SK-N-SH (cell line): Measurements from ENCODE around the gene HAAO.

ENCODE experiments used
- CTCF ChIP-seq: fragments of 200-600 bp; sonication (generic); IDR thresholded peaks from 2 replicates; pipeline ENCODE4 v1.6.1; 2017; ENCODE audit warnings: antibody characterized with exemption, mild to moderate bottlenecking, moderate library complexity
- EP300 ChIP-seq, 2 experiments: IDR thresholded peaks; 2 replicates each; pipeline versions ENCODE4 v1.4.0 to v1.6.1; 2012; ENCODE audit warnings: borderline replicate concordance in 1 of 2, low read depth in 1 of 2, low read length in 1 of 2
- EZH2phosphoT487 ChIP-seq: fragments of 200-600 bp; sonication (generic); IDR thresholded peaks from 2 replicates; pipeline ENCODE4 v1.6.1; 2017; ENCODE audit warnings: low read depth, mixed run types, mild to moderate bottlenecking, antibody characterized with exemption, moderate library complexity, borderline replicate concordance
- GABPA ChIP-seq: IDR thresholded peaks from 2 replicates; pipeline ENCODE4 v1.4.0; 2012; ENCODE audit warnings: low read depth, mild to moderate bottlenecking
- JUND ChIP-seq: IDR thresholded peaks from 2 replicates; pipeline ENCODE4 v1.4.0; 2012
- POLR2AphosphoS5 ChIP-seq: IDR thresholded peaks from 2 replicates; pipeline ENCODE4 v1.6.1; 2012; ENCODE audit warnings: low read depth, low read length
- SIN3A ChIP-seq: IDR thresholded peaks from 2 replicates; pipeline ENCODE4 v1.6.1; 2012; ENCODE audit warnings: low read depth, mild to moderate bottlenecking, low read length, moderate library complexity, borderline replicate concordance
- TAF1 ChIP-seq: IDR thresholded peaks from 2 replicates; pipeline ENCODE4 v1.6.1; 2012; ENCODE audit warnings: low read depth, mild to moderate bottlenecking, low read length, moderate library complexity, borderline replicate concordance
- TCF12 ChIP-seq: IDR thresholded peaks from 2 replicates; pipeline ENCODE4 v1.4.0; 2012

GRCh38 chr2:42725657-42726056, 66.7 kb downstream of the HAAO start:
- TF ChIP-seq CTCF (no peak), GABPA (no peak), TCF12 (no peak), SIN3A (no peak), JUND (no peak), POLR2AphosphoS5 (no peak), EP300 (IDR thresholded peaks at IDR 0.05; ENCODE audit: borderline replicate concordance in 1 of 2, low read depth in 1 of 2, low read length in 1 of 2) (no peak), EZH2phosphoT487 (no peak), TAF1 (no peak)
